ENCODE data around the gene TXNL4A. TPM values are rescaled to one million over a fixed set of nuclear protein-coding genes. Genes with fewer than 3 reads are reported as not detected.
A peak's percentile ranks its signal among the peaks of the same experiment; 100 is the strongest.

TXNL4A gene
- polyA plus RNA-seq, 1 of the 3 experiments (the other 2 are of a cell fraction) = 158 TPM

DNA sequence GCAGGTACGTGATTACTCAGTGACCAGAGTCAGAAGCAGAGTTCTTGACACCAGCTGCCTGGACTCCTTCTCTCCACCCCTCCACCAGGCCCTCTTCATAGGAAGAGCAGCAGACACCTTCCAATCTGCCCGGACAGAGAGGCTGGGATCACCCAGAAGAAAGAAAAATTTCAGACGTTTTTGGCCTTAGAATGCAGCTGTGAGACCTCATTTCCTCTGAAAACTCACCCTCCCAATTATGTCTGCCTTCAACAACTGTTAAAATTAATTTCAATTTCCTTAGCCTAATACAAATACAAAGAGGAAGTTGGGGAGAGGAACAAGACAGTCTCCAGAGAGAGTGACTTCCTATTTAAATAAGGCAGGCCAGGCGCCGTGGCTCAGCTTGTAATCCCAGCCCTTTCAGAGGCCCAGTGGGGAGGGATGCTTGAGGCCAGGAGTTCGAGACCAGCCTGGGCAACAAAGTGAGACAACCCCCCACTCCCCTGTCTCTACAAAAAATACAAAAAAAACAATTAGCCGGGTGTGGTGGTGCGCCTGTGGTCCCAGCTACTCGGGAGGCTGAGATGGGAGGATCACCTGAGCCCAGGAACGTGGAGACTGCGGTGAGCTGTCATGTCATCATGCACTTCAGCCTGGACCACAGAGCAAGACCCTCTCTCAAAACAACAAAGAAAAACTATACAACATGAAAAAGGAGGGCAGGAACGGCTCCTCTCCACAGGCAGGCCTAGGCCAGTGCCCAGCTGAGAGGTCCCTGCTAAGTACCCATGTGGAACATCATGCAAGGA lies 38.5 kb downstream of the TXNL4A start:
- H3K4me1 ChIP-seq (ENCODE audit: control insufficient read depth in 1 of 2, insufficient read depth in 2 of 2, low read depth in 1 of 2, low read length in 1 of 2) = peaks cover 4 to 9% of the 10 kb centered on the region in 2 experiments; a peak in 1 of 4 replicates
- POLR2A ChIA-PET = no interaction called here
- no peaks in the 10 kb centered on the region for H3K9me2 ChIP-seq
- no peak overlapping the region for H2AFZ ChIP-seq (ENCODE audit: low read depth)
- peaks cover 19% of the 10 kb centered on the region; the same call in 1 of the 2 replicates for H4K20me1 ChIP-seq (ENCODE audit: insufficient read depth)
- CTCF ChIA-PET = interaction anchor here (0.6 kb wide), 1 partner anchor 73 kb away, joined by 3 read pairs; no protein-coding TSS in a partner anchor
- H3K4me2 ChIP-seq = peak overlapping the region; percentile 87
- no peaks in the 10 kb centered on the region for H3K9me3 ChIP-seq
- TF ChIP-seq NFIC (IDR thresholded peaks at IDR 0.05; ENCODE audit: borderline replicate concordance) (no peak), MEF2A (IDR thresholded peaks at IDR 0.05; ENCODE audit: borderline replicate concordance, low read depth) (no peak), REST (IDR thresholded peaks at IDR 0.05; ENCODE audit: low read depth, low read length) (no peak), MAX (IDR thresholded peaks at IDR 0.05; ENCODE audit: low read depth) (no peak), ELF1 (IDR thresholded peaks at IDR 0.05) (no peak), EZH2phosphoT487 (IDR thresholded peaks at IDR 0.05; ENCODE audit: borderline replicate concordance, low read depth) (no peak), FOSL2 (IDR thresholded peaks at IDR 0.05; ENCODE audit: borderline replicate concordance, low read depth) (no peak), CTCF (IDR thresholded peaks at IDR 0.05) (no peak), CHD2 (IDR thresholded peaks at IDR 0.05; ENCODE audit: low read length, partially characterized antibody) (no peak), TCF12 (IDR thresholded peaks at IDR 0.05) (no peak), RXRA (IDR thresholded peaks at IDR 0.05; ENCODE audit: borderline replicate concordance, low read depth) (no peak), SMC3 (IDR thresholded peaks at IDR 0.05; ENCODE audit: low read depth, low read length) (no peak), MXI1 (IDR thresholded peaks at IDR 0.05; ENCODE audit: low read depth, low read length) (no peak), EP300 (IDR thresholded peaks at IDR 0.05; ENCODE audit: borderline replicate concordance in 1 of 2, low read depth in 1 of 2, low read length in 1 of 2) (no peak), SIN3A (IDR thresholded peaks at IDR 0.05; ENCODE audit: borderline replicate concordance, low read depth, low read length) (no peak), RFX5 (IDR thresholded peaks at IDR 0.05; ENCODE audit: low read length) (no peak), GATA2 (CRISPR knock-in tag; IDR thresholded peaks at IDR 0.05) (no peak), IRF3 (IDR thresholded peaks at IDR 0.05; ENCODE audit: low read depth, low read length) (no peak)
- H3K4me3 ChIP-seq (ENCODE audit: low read depth in 2 of 2, low read length in 1 of 2) = peak overlapping the region; percentile 67 to 77
- no peak for DNase-seq
- H3K27me3 ChIP-seq (ENCODE audit: insufficient read depth) = no peaks in the 10 kb centered on the region
- H3K27ac ChIP-seq (ENCODE audit: low read depth in 2 of 2, low read length in 1 of 2) = no peak overlapping the region
- whole genome bisulfite sequencing (ENCODE audit: low lambda C conversion rate) = 84% methylated on average over 12 of the region's 12 CpGs
- H3K9ac ChIP-seq = no peak overlapping the region
- peaks cover 39% of the 10 kb centered on the region for H3K79me2 ChIP-seq (ENCODE audit: insufficient read depth)
- H3K36me3 ChIP-seq (replicated peaks in 1 of 2; ENCODE audit: control insufficient read depth in 1 of 2, insufficient read depth in 2 of 2, low read length in 1 of 2) = peaks cover 0 to 3% of the 10 kb centered on the region in 2 experiments
- no peaks in the 10 kb centered on the region for H3F3A ChIP-seq (replicated peaks; ENCODE audit: insufficient read depth)

Measured in SK-N-SH (cell line).